ENCODE data around the gene STYXL1.
A peak's percentile ranks its signal among the peaks of the same experiment; 100 is the strongest.

STYXL1 gene

GRCh38 chr7:75989500-75990388 is 58.1 kb downstream of the STYXL1 start:
- DNase-seq, result no peak

GRCh38 chr7:75988568-75989499 is 59.0 kb downstream of the STYXL1 start:
- DNase-seq, result no peak

GRCh38 chr7:75987805-75988567 is 59.8 kb downstream of the STYXL1 start:
- no peak for DNase-seq

GRCh38 chr7:75987026-75987804 is 60.6 kb downstream of the STYXL1 start:
- DNase-seq, result no peak

- no peak for DNase-seq
Observed at GRCh38 chr7:75986147-75986781, 61.5 kb downstream of the STYXL1 start.

GRCh38 chr7:75985518-75986146 is 62.2 kb downstream of the STYXL1 start:
- DNase-seq, result no peak

GRCh38 chr7:75985009-75985517 is 62.7 kb downstream of the STYXL1 start:
- no peak for DNase-seq

- no peak for DNase-seq
Observed at GRCh38 chr7:75984130-75985008, 63.4 kb downstream of the STYXL1 start.

- no peak for DNase-seq
Observed at GRCh38 chr7:75983471-75984129, 64.2 kb downstream of the STYXL1 start.

- no peak for DNase-seq
Observed at GRCh38 chr7:75982306-75983064, 65.3 kb downstream of the STYXL1 start.

- DNase-seq, result no peak
Observed at GRCh38 chr7:75981453-75982305, 66.1 kb downstream of the STYXL1 start.

- DNase-seq, result no peak
Observed at GRCh38 chr7:75981203-75981452, 66.7 kb downstream of the STYXL1 start.

GRCh38 chr7:75980430-75981202 is 67.2 kb downstream of the STYXL1 start:
- no peak for DNase-seq

GRCh38 chr7:75979759-75980429 is 67.9 kb downstream of the STYXL1 start:
- DNase-seq, result no peak

GRCh38 chr7:75977743-75978142 is 70.1 kb downstream of the STYXL1 start:
- DNase-seq, result peak; percentile 13
